Stimulated activated CD4-positive, alpha-beta T cell treated with anti-CD3 and anti-CD28 coated beads, Interleukin-12 subunit alpha, Interleukin-12 subunit beta, amount 100 ng/mL, for 24 hours (primary cell): Measurements from ENCODE around the gene TEX264.
A peak's percentile ranks its signal among the peaks of the same experiment; 100 is the strongest.

Experiments
- DNase-seq, 2 experiments: peaks; one replicate each; pipeline ENCODE4 v3.0.0-alpha.2; 2020; ENCODE audit warnings: low read depth in 2 of 2

TEX264 gene

GRCh38 chr3:51675201-51675611 is 4.2 kb downstream of the TEX264 start:
- no peak for DNase-seq

GRCh38 chr3:51676102-51676640 is 5.1 kb downstream of the TEX264 start:
- DNase-seq, result no peak

- DNase-seq, result no peak
Measured at GRCh38 chr3:51677358-51677757, 6.3 kb downstream of the TEX264 start.

- DNase-seq, result no peak
Measured at GRCh38 chr3:51678186-51678585, 7.1 kb downstream of the TEX264 start.

- DNase-seq, result no peak
Measured at GRCh38 chr3:51678641-51679040, 7.6 kb downstream of the TEX264 start.

- DNase-seq, result no peak
Measured at GRCh38 chr3:51679318-51679717, 8.3 kb downstream of the TEX264 start.

- no peak for DNase-seq
Measured at GRCh38 chr3:51679777-51680176, 8.7 kb downstream of the TEX264 start.

GRCh38 chr3:51680196-51680595 is 9.1 kb downstream of the TEX264 start:
- DNase-seq, result no peak

- no peak for DNase-seq
Measured at GRCh38 chr3:51680663-51681230, 9.7 kb downstream of the TEX264 start.

GRCh38 chr3:51681453-51681852 is 10.4 kb downstream of the TEX264 start:
- DNase-seq, result no peak

- peak; percentile 35 to 60 for DNase-seq
Measured at GRCh38 chr3:51682079-51682478, 11.0 kb downstream of the TEX264 start.

- DNase-seq, result no peak
Measured at GRCh38 chr3:51682526-51682925, 11.5 kb downstream of the TEX264 start.

- no peak for DNase-seq
Measured at GRCh38 chr3:51683566-51683965, 12.5 kb downstream of the TEX264 start.

- no peak for DNase-seq
Measured at GRCh38 chr3:51684971-51685751, 14.1 kb downstream of the TEX264 start.

- no peak for DNase-seq
Measured at GRCh38 chr3:51686056-51686455, 15.0 kb downstream of the TEX264 start.

GRCh38 chr3:51686512-51687215 is 15.6 kb downstream of the TEX264 start:
- DNase-seq, result peak; percentile 48 to 81

GRCh38 chr3:51687431-51688205 is 16.6 kb downstream of the TEX264 start:
- no peak for DNase-seq

- DNase-seq, result no peak
Measured at GRCh38 chr3:51688206-51688600, 17.2 kb downstream of the TEX264 start.

- no peak for DNase-seq
Measured at GRCh38 chr3:51691021-51691420, 20.0 kb downstream of the TEX264 start.

- no peak for DNase-seq
Measured at GRCh38 chr3:51691949-51692348, 20.9 kb downstream of the TEX264 start.

GRCh38 chr3:51692980-51693395 is 21.9 kb downstream of the TEX264 start:
- DNase-seq, result no peak

GRCh38 chr3:51696954-51697353 is 25.9 kb downstream of the TEX264 start:
- no peak for DNase-seq
